H1 (cell line): Measurements from ENCODE around the gene KCNQ1. TPM values are rescaled to one million over a fixed set of nuclear protein-coding genes. Genes with fewer than 3 reads are reported as not detected.

ENCODE experiments used
- CTCF ChIA-PET: fragments of 300-600 bp; sonication (Branson Sonifier 250); formaldehyde crosslinking; loops from one replicate; lab custom pipeline; 2021; ENCODE audit not compliant: partially characterized antibody; lab: Charles Lee
- POLR2A ChIA-PET: fragments of 300-600 bp; sonication (Branson Sonifier 250); formaldehyde crosslinking; loops from one replicate; lab custom pipeline; 2021; ENCODE audit warnings: inconsistent platforms; ENCODE audit not compliant: partially characterized antibody; lab: Charles Lee
- DNase-seq, 2 experiments: peaks; one replicate each; pipeline versions ENCODE4 v3.0.0 to v3.0.0-alpha.2; 2010 to 2022; ENCODE audit warnings: low spot score in 2 of 2, low read depth in 1 of 2, mixed read lengths in 1 of 2
- FAIRE-seq: peaks from 2 replicates; lab custom pipeline; 2011; peaks lifted over from hg19 to GRCh38; lab: Jason Lieb, UNC
- H2AFZ ChIP-seq: 2 replicates; pipeline ENCODE4 v1.8.1; 2012; ENCODE audit warnings: low read length, inconsistent platforms
- H2AK5ac ChIP-seq: 2 replicates; pipeline ENCODE4 v1.6.1; 2013; ENCODE audit warnings: low read depth, low read length
- H2BK120ac ChIP-seq: replicated peaks from 2 replicates; pipeline ENCODE3; 2013; ENCODE audit warnings: low read depth, low read length, inconsistent platforms
- H2BK12ac ChIP-seq: 2 replicates; pipeline ENCODE4 v1.6.1; 2013; ENCODE audit warnings: low read depth, low read length
- H2BK15ac ChIP-seq: 2 replicates; pipeline ENCODE4 v1.6.1; 2013; ENCODE audit warnings: low read length
- H2BK20ac ChIP-seq: 2 replicates; pipeline ENCODE4 v1.6.1; 2013; ENCODE audit warnings: low read length
- H2BK5ac ChIP-seq: 2 replicates; pipeline ENCODE4 v1.6.1; 2013; ENCODE audit warnings: low read depth, low read length
- H3K14ac ChIP-seq: 2 replicates; pipeline ENCODE4 v1.6.1; 2013; ENCODE audit warnings: inconsistent platforms; ENCODE audit not compliant: insufficient read length
- H3K18ac ChIP-seq: 2 replicates; pipeline ENCODE4 v1.6.1; 2013; ENCODE audit warnings: low read length; ENCODE audit errors: extremely low read depth
- H3K23ac ChIP-seq: 2 replicates; pipeline ENCODE4 v1.6.1; 2013; ENCODE audit warnings: inconsistent platforms; ENCODE audit not compliant: insufficient read length
- H3K23me2 ChIP-seq: 2 replicates; pipeline ENCODE4 v1.6.1; 2013; ENCODE audit warnings: low read depth, low read length
- H3K27ac ChIP-seq: 2 replicates; pipeline ENCODE4 v1.6.1; 2011; ENCODE audit warnings: low read depth, low read length, inconsistent platforms
- H3K27me3 ChIP-seq, 4 experiments: replicated peaks in 1 of 4; 1 replicate in 1 of 4; 2 replicates in 3 of 4; pipeline versions ENCODE4 v1.6.1 to v1.8.1; 2011 to 2013; ENCODE audit warnings: low read length in 3 of 4, mild to moderate bottlenecking in 3 of 4, inconsistent platforms in 2 of 4, mixed read lengths in 2 of 4, moderate library complexity in 1 of 4; ENCODE audit not compliant: control insufficient read depth in 3 of 4, insufficient read depth in 3 of 4; ENCODE audit errors: extremely low read depth in 1 of 4
- H3K36me3 ChIP-seq, 4 experiments: 2 replicates each; pipeline versions ENCODE4 v1.6.1 to v1.8.1; 2011 to 2013; ENCODE audit warnings: mild to moderate bottlenecking in 4 of 4, low read length in 3 of 4, moderate library complexity in 2 of 4, control low read depth in 1 of 4, inconsistent platforms in 1 of 4; ENCODE audit not compliant: insufficient read depth in 4 of 4, control insufficient read depth in 2 of 4
- H3K4ac ChIP-seq: replicated peaks from 2 replicates; pipeline ENCODE3; 2013; ENCODE audit warnings: low read length, low read depth, mixed read lengths, inconsistent platforms; ENCODE audit not compliant: insufficient read length
- H3K4me1 ChIP-seq, 4 experiments: replicated peaks in 1 of 4; 1 replicate in 1 of 4; 2 replicates in 3 of 4; pipeline versions ENCODE4 v1.6.1 to v1.8.1; 2011 to 2013; ENCODE audit warnings: low read length in 3 of 4, inconsistent platforms in 2 of 4, mixed read lengths in 1 of 4; ENCODE audit not compliant: insufficient read depth in 4 of 4, control insufficient read depth in 3 of 4
- H3K4me2 ChIP-seq, 2 experiments: 2 replicates each; pipeline versions ENCODE4 v1.6.1 to v1.8.1; 2011 to 2013; ENCODE audit warnings: low read depth in 2 of 2, low read length in 2 of 2, control low read depth in 1 of 2, inconsistent platforms in 1 of 2, mild to moderate bottlenecking in 1 of 2; ENCODE audit not compliant: insufficient read depth in 1 of 2
- H3K4me3 ChIP-seq, 4 experiments: fragments of 200-600, 300-600 bp in 1 of 4; sonication (generic), shearing (Covaris generic), sonication (Bioruptor Twin) in 1 of 4; 2 replicates each; pipeline versions ENCODE4 v1.5.1 to v1.8.1; 2011 to 2016; ENCODE audit warnings: low read length in 4 of 4, low read depth in 3 of 4, control low read depth in 2 of 4, inconsistent platforms in 2 of 4, mild to moderate bottlenecking in 2 of 4, mixed read lengths in 1 of 4, moderate library complexity in 1 of 4; ENCODE audit not compliant: insufficient read depth in 2 of 4; ENCODE audit errors: extremely low read depth in 1 of 4
- H3K56ac ChIP-seq: replicated peaks from 2 replicates; pipeline ENCODE3; 2013; ENCODE audit warnings: low read depth, mild to moderate bottlenecking, mixed read lengths, low read length, inconsistent platforms; ENCODE audit not compliant: insufficient read length
- H3K79me1 ChIP-seq: 2 replicates; pipeline ENCODE4 v1.6.1; 2013; ENCODE audit warnings: low read depth, low read length, control low read depth
- H3K79me2 ChIP-seq, 2 experiments: 2 replicates each; pipeline versions ENCODE4 v1.6.1 to v1.8.1; 2012 to 2013; ENCODE audit warnings: low read length in 2 of 2, mild to moderate bottlenecking in 2 of 2, inconsistent platforms in 1 of 2; ENCODE audit not compliant: insufficient read depth in 2 of 2, control insufficient read depth in 1 of 2
- H3K9ac ChIP-seq, 4 experiments: replicated peaks in 1 of 4; 1 replicate in 1 of 4; 2 replicates in 3 of 4; pipeline versions ENCODE4 v1.6.1 to v1.8.1; 2011 to 2013; ENCODE audit warnings: low read depth in 3 of 4, low read length in 3 of 4, control low read depth in 2 of 4, mild to moderate bottlenecking in 2 of 4, moderate library complexity in 2 of 4, inconsistent platforms in 1 of 4; ENCODE audit errors: extremely low read depth in 1 of 4
- H3K9me3 ChIP-seq, 2 experiments: 2 replicates each; pipeline versions ENCODE4 v1.6.1 to v1.8.1; 2012 to 2013; ENCODE audit warnings: mild to moderate bottlenecking in 2 of 2, moderate library complexity in 2 of 2, control low read depth in 1 of 2, inconsistent platforms in 1 of 2, low read depth in 1 of 2, low read length in 1 of 2, mixed read lengths in 1 of 2; ENCODE audit not compliant: insufficient read depth in 2 of 2
- H4K20me1 ChIP-seq, 2 experiments: replicated peaks in 1 of 2; 2 replicates each; pipeline versions ENCODE3 to v1.8.1; 2011 to 2013; ENCODE audit warnings: inconsistent platforms in 2 of 2, low read length in 2 of 2, mild to moderate bottlenecking in 1 of 2; ENCODE audit not compliant: insufficient read depth in 2 of 2, control insufficient read depth in 1 of 2
- H4K5ac ChIP-seq: 2 replicates; pipeline ENCODE4 v1.6.1; 2013; ENCODE audit warnings: low read length, low read depth, mixed read lengths, inconsistent platforms; ENCODE audit not compliant: insufficient read length
- H4K8ac ChIP-seq: 2 replicates; pipeline ENCODE4 v1.8.0; 2013; ENCODE audit warnings: mild to moderate bottlenecking, moderate library complexity, low read length, inconsistent platforms; ENCODE audit not compliant: insufficient read depth; ENCODE audit errors: extremely low read depth
- H4K91ac ChIP-seq: replicated peaks from 2 replicates; pipeline ENCODE3; 2013; ENCODE audit warnings: low read length, mixed read lengths, inconsistent platforms; ENCODE audit not compliant: insufficient read length
- ATF2 ChIP-seq: IDR thresholded peaks from 2 replicates; pipeline ENCODE4 v1.6.1; 2012; ENCODE audit warnings: low read length, inconsistent platforms
- EZH2 ChIP-seq: fragments of 200-600 bp; sonication (generic); IDR thresholded peaks from 2 replicates; pipeline ENCODE4 v1.7.1; 2012; ENCODE audit warnings: low read depth, mild to moderate bottlenecking, moderate library complexity, low read length, inconsistent platforms; ENCODE audit not compliant: severe bottlenecking
- HDAC2 ChIP-seq, 2 experiments: fragments of 300-600 bp in 1 of 2; sonication (generic) in 1 of 2; IDR thresholded peaks; 2 replicates each; pipeline ENCODE4 v1.6.1; 2011 to 2012; ENCODE audit warnings: low read depth in 2 of 2, low read length in 2 of 2, mild to moderate bottlenecking in 2 of 2, moderate library complexity in 2 of 2, borderline replicate concordance in 1 of 2, inconsistent platforms in 1 of 2
- JUND ChIP-seq: IDR thresholded peaks from 2 replicates; pipeline ENCODE4 v1.6.1; 2011; ENCODE audit warnings: mild to moderate bottlenecking, improper control_type of control experiment, low read length
- POU5F1 ChIP-seq: IDR thresholded peaks from 2 replicates; pipeline ENCODE4 v1.6.1; 2011; ENCODE audit warnings: low read depth, mild to moderate bottlenecking, low read length, moderate library complexity
- SAP30 ChIP-seq: fragments of 300-600 bp; sonication (generic); IDR thresholded peaks from 2 replicates; pipeline ENCODE4 v1.7.1; 2012; ENCODE audit warnings: low read length, moderate library complexity, mild to moderate bottlenecking, inconsistent platforms; ENCODE audit not compliant: insufficient read depth, insufficient replicate concordance
- SP4 ChIP-seq: IDR thresholded peaks from 2 replicates; pipeline ENCODE4 v1.6.1; 2012; ENCODE audit warnings: low read length, inconsistent platforms
- SRF ChIP-seq: IDR thresholded peaks from 2 replicates; pipeline ENCODE4 v1.6.1; 2011; ENCODE audit warnings: mild to moderate bottlenecking, low read depth, low read length, moderate library complexity
- TAF1 ChIP-seq: IDR thresholded peaks from 2 replicates; pipeline ENCODE4 v1.6.1; 2011; ENCODE audit warnings: mild to moderate bottlenecking, low read depth, low read length
- WGBS, 2 experiments: shearing (Covaris generic) in 1 of 2; methylation state at CpG; one replicate each; pipeline versions ENCODE4 v1.1.6 to v1.1.7; 2013 to 2015; ENCODE audit warnings: low lambda C conversion rate in 2 of 2, mixed read lengths in 2 of 2, inconsistent platforms in 1 of 2, low coverage in 1 of 2, missing lambda C conversion rate in 1 of 2; ENCODE audit not compliant: insufficient replicate concordance in 2 of 2, insufficient coverage in 1 of 2, insufficient read length in 1 of 2; ENCODE audit errors: extremely low coverage in 1 of 2, missing lambda C conversion rate in 1 of 2; 5-methylcytosine and 5-hydroxymethylcytosine counted together
- polyA plus RNA-seq, 7 experiments: library from polyadenylated mRNA; depleted of rRNA in 3 of 7; stranded (reverse) in 5 of 7; unstranded in 2 of 7; fragments of >200 nt in 5 of 7; fragments of 200-250 nt in 2 of 7; gene quantifications; 1 replicate in 5 of 7; 2 replicates in 1 of 7; 4 replicates in 1 of 7; pipeline versions ENCODE4 v1.2.1 to v1.2.3, GENCODE V29; 2011 to 2013; ENCODE audit warnings: missing spikeins in 2 of 7, mixed read lengths in 2 of 7
- total RNA-seq: library from RNA; stranded (reverse); fragmentation: NEBNext Ultra II Directional; extraction: Animal tissue kit (Norgen Biotek cat#: 25700); gene quantifications from 2 replicates; pipeline ENCODE4 v1.2.1, GENCODE V29; 2021
- TF ChIP-seq, protein P1 (sequence below): IDR thresholded peaks from 2 replicates; pipeline ENCODE4 v1.6.1; 2012; ENCODE audit warnings: inconsistent platforms

The KCNQ1 gene
- total and polyA plus RNA-seq, 2 of the 8 experiments (the other 6 are each of a cell fraction or from before 2014, with no cell fraction given), result 1.9 to 2.0 TPM

DNA sequence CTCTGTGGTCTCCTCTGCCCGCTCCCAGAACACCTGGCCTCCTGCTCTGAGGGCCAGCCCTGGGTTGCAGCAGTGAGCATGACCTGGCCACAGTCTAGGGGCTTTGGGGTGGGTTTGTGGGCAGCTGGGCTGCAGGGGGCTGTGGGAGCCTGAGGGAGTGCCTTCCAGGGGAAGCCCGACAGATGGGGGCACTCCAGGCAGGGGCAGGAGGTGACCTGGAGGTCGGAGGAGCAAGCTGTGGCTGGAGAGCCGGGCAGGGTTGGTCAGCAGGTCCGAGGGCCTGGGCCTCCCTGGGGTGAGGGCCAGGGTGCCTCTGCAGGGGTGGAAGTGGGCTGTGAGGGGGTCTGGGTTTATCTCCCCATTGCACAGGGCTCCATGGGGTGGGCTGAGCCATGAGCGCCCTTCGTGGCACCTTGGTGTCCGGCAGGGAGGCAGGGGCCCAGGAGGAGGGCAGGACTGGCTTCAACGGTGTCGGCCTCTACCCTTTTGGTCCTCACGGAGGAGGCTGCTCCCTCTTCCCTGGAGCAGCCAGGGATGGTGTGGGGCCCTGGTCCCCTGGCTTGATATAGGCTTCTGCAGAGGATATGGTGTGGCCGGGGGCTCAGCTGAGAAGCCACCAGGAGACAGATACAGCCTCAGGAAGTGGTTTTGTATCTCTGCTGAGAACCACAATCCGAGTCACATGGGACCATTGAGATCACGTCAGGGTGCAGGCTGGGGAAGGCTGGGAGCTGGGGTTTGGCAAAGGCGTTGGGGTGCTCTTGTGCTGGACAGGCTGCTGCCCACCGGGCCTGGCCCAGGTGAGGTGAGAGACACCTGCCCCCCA is 22.3 kb downstream of the KCNQ1 start:
- H2BK15ac ChIP-seq, result no peak overlapping the region
- no peaks in the 10 kb centered on the region for H3K9me3 ChIP-seq
- no peak overlapping the region for H2BK20ac ChIP-seq
- ChIA-PET CTCF (interaction anchor here (1.0 to 1.8 kb wide), 4 partner anchors 19 to 426 kb away, joined by 3 to 4 read pairs (median 4); no protein-coding TSS in a partner anchor), POLR2A (no interaction called here)
- no peaks in the 10 kb centered on the region for H3K79me1 ChIP-seq
- peaks cover 0 to 7% of the 10 kb centered on the region in 2 experiments for H4K20me1 ChIP-seq
- H3K9ac ChIP-seq, result no peak overlapping the region
- no peak overlapping the region for H3K18ac ChIP-seq
- H3K4me2 ChIP-seq, result no peak overlapping the region
- H3K23ac ChIP-seq, result no peak overlapping the region
- no peak overlapping the region for H4K5ac ChIP-seq
- H3K4me1 ChIP-seq, result no peaks in the 10 kb centered on the region
- H3K36me3 ChIP-seq, result no peaks in the 10 kb centered on the region
- H2BK12ac ChIP-seq, result no peak overlapping the region
- no peak overlapping the region for H3K4ac ChIP-seq
- no peak for DNase-seq
- H4K91ac ChIP-seq, result no peak overlapping the region
- H2AK5ac ChIP-seq, result no peak overlapping the region
- H3K23me2 ChIP-seq, result no peaks in the 10 kb centered on the region; the same call in 1 of the 2 replicates
- 90% methylated on average over 13 of the region's 16 CpGs; no CpG with 5 or more reads in 1 of the 2 experiments for WGBS, 2 experiments
- no peaks in the 10 kb centered on the region for H3K79me2 ChIP-seq
- no peak overlapping the region for H3K27ac ChIP-seq
- no peak overlapping the region for H3K56ac ChIP-seq
- no peak overlapping the region for H3K14ac ChIP-seq
- no peak overlapping the region for H2BK120ac ChIP-seq
- no peak overlapping the region for H3K4me3 ChIP-seq
- peaks cover 0 to 32% (median 15%) of the 10 kb centered on the region in 4 experiments; a peak in 6 of 7 replicates for H3K27me3 ChIP-seq
- H2BK5ac ChIP-seq, result no peak overlapping the region
- FAIRE-seq, result no peak
- H4K8ac ChIP-seq, result no peak overlapping the region; the same call in none of the 2 replicates
- no peak overlapping the region for H2AFZ ChIP-seq
- TF ChIP-seq SAP30 (no peak), SRF (no peak), HDAC2 (IDR thresholded peaks at IDR 0.05; ENCODE audit: borderline replicate concordance in 1 of 2, low read depth in 2 of 2, low read length in 2 of 2) (no peak), POU5F1 (no peak), JUND (no peak), SP4 (no peak), EZH2 (no peak), ATF2 (no peak), TAF1 (no peak)
- TF ChIP-seq, protein P1, sequence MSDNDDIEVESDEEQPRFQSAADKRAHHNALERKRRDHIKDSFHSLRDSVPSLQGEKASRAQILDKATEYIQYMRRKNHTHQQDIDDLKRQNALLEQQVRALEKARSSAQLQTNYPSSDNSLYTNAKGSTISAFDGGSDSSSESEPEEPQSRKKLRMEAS, result no peak
